Measurements from ENCODE around the gene FSD1L. TPM values are rescaled to one million over a fixed set of nuclear protein-coding genes. Genes with fewer than 3 reads are reported as not detected.
A peak's percentile ranks its signal among the peaks of the same experiment; 100 is the strongest.

The FSD1L gene
- total RNA-seq, 1 experiment from 2014 or later, result 5.5 TPM

DNA sequence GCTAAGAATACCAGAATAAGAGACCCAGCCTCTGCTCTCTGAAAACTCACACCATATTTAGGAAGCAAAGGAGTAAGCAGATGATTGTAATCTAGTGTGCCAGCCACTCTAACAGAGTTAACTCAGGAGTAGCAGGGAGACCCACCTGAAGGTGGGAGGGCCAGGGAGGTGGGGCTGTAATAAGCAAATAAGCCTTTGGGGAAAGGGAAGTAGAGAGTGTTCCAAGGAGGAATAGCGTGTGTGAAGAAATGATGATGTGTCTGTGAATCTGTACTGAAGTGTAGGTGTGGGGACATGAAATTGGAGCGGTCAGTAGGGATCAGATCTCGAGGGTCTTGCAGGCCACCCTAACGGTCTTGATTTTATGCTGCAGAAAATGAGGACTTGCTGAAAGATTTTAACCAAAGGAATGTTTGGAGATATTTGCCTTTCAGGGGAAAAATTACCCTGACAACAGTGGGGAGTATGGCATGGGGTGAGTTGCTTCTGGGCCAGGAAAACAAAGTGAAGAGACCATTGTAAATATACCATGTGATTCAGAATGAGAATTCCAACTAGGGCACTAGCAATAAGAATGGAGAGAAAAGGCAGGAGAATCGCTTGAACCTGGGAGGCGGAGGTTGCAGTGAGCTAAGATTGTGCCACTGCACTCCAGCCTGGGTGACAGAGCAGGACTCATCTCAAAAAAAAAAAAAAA, 44.1 kb upstream of the FSD1L start:
- H2BK5ac ChIP-seq (ENCODE audit: insufficient read length, low read length), result no peak overlapping the region
- H3K79me1 ChIP-seq (ENCODE audit: insufficient read depth, low read depth, low read length, poor library complexity, severe bottlenecking), result no peaks in the 10 kb centered on the region
- no peak overlapping the region for H3K23ac ChIP-seq (ENCODE audit: insufficient read length, low read depth, low read length)
- H3T11ph ChIP-seq (ENCODE audit: low read length), result peak overlapping the region; percentile 47
- no peak overlapping the region for H2BK12ac ChIP-seq (ENCODE audit: insufficient read length, low read depth, low read length)
- H3K79me2 ChIP-seq (ENCODE audit: insufficient read depth, low read length), result no peaks in the 10 kb centered on the region
- no peak overlapping the region for H3K56ac ChIP-seq (ENCODE audit: insufficient read length, low read depth, low read length)
- H3K4ac ChIP-seq (ENCODE audit: low read depth, low read length), result no peak overlapping the region; the same call in 1 of the 2 replicates
- DNase-seq, result peak; percentile 46
- no peaks in the 10 kb centered on the region for H3K27me3 Mint-ChIP-seq (ENCODE audit: low read depth)
- peak overlapping the region; percentile 25 to 64 for H3K4me3 Mint-ChIP-seq
- peaks cover 50 to 51% of the 10 kb centered on the region in 2 experiments for H3K4me1 Mint-ChIP-seq
- no peaks in the 10 kb centered on the region for H3K27me3 ChIP-seq (ENCODE audit: insufficient read depth, low read length)
- no peak overlapping the region for H2BK20ac ChIP-seq (ENCODE audit: low read depth, low read length, poor library complexity, severe bottlenecking)
- peak overlapping the region; percentile 92 for H3K18ac ChIP-seq (ENCODE audit: insufficient read length, low read depth, low read length)
- peak overlapping the region; percentile 89 for H4K91ac ChIP-seq (ENCODE audit: insufficient read length, low read depth, low read length)
- no peak overlapping the region for H2AK5ac ChIP-seq (ENCODE audit: insufficient read length, low read length)
- no peaks in the 10 kb centered on the region for H3K23me2 ChIP-seq (ENCODE audit: insufficient read length, low read depth, low read length, poor library complexity, severe bottlenecking)
- TF ChIP-seq CTCF (conservative IDR thresholded peaks at IDR 0.05), result no peak
- peaks cover 0 to 12% (median 2%) of the 10 kb centered on the region in 3 experiments; a peak in 5 of 7 replicates for H3K36me3 Mint-ChIP-seq (ENCODE audit: insufficient read depth in 1 of 3, low read depth in 3 of 3)
- no peak overlapping the region for H2BK15ac ChIP-seq (ENCODE audit: low read depth, low read length)
- H3K9me3 Mint-ChIP-seq, result peaks cover 3% of the 10 kb centered on the region in 2 experiments; a peak in 3 of 5 replicates
- peak overlapping the region; percentile 89 for H3K4me2 ChIP-seq (ENCODE audit: insufficient read depth, insufficient read length, low read length)
- H4K8ac ChIP-seq (replicated peaks; ENCODE audit: insufficient read length, low read depth, low read length), result no peak overlapping the region
- peaks cover 17% of the 10 kb centered on the region for H3K4me1 ChIP-seq (ENCODE audit: insufficient read depth, low read length)
- H4K5ac ChIP-seq (ENCODE audit: insufficient read length, low read depth, low read length), result peak overlapping the region; percentile 93
- H2AFZ ChIP-seq (ENCODE audit: low read length), result peak overlapping the region; percentile 7
- no peaks in the 10 kb centered on the region for H4K20me1 ChIP-seq (ENCODE audit: control insufficient read depth, insufficient read depth, insufficient read length)
- peak overlapping the region; percentile 96 for H3K27ac ChIP-seq (ENCODE audit: insufficient read length, low read depth, low read length)
- H3K14ac ChIP-seq (ENCODE audit: insufficient read depth, low read length), result peak overlapping the region; percentile 91; the same call in 1 of the 2 replicates
- H3K27ac Mint-ChIP-seq, result peak overlapping the region; percentile 91 to 99 (median 99)
- no peaks in the 10 kb centered on the region for H3K9me3 ChIP-seq (ENCODE audit: control insufficient read depth, low read depth, low read length)
- peak overlapping the region; percentile 36 for H3K9ac ChIP-seq (ENCODE audit: extremely low read depth, insufficient read length, low read length)
- no CpG with 5 or more reads among the region's 6 CpGs for WGBS (ENCODE audit: extremely low coverage, insufficient read length, low lambda C conversion rate)
- no peak overlapping the region for H2BK120ac ChIP-seq (ENCODE audit: low read depth, low read length, poor library complexity, severe bottlenecking)

Measured in H9 (cell line).